Measurements from ENCODE around the gene UCK2.

UCK2 gene

GRCh38 chr1:165828669-165829329, 1.4 kb downstream of the UCK2 start:
- TF ChIP-seq GATA2 (IDR thresholded peaks at IDR 0.05; ENCODE audit: low read depth, low read length) (no peak), GATA3 (IDR thresholded peaks at IDR 0.05; ENCODE audit: low read depth, low read length) (no peak)

GRCh38 chr1:165829888-165830287, 2.5 kb downstream of the UCK2 start:
- TF ChIP-seq GATA3 (IDR thresholded peaks at IDR 0.05; ENCODE audit: low read depth, low read length) (no peak), GATA2 (IDR thresholded peaks at IDR 0.05; ENCODE audit: low read depth, low read length) (no peak)

- TF ChIP-seq GATA2 (IDR thresholded peaks at IDR 0.05; ENCODE audit: low read depth, low read length) (no peak), GATA3 (IDR thresholded peaks at IDR 0.05; ENCODE audit: low read depth, low read length) (no peak)
These were observed 3.7 kb downstream of the UCK2 start for GRCh38 chr1:165831146-165831545.

- TF ChIP-seq GATA2 (IDR thresholded peaks at IDR 0.05; ENCODE audit: low read depth, low read length) (no peak), GATA3 (IDR thresholded peaks at IDR 0.05; ENCODE audit: low read depth, low read length) (no peak)
These were observed 5.5 kb downstream of the UCK2 start for GRCh38 chr1:165832902-165833301.

GRCh38 chr1:165833358-165833757, 5.9 kb downstream of the UCK2 start:
- TF ChIP-seq GATA2 (IDR thresholded peaks at IDR 0.05; ENCODE audit: low read depth, low read length) = no peak
- TF ChIP-seq GATA3 (IDR thresholded peaks at IDR 0.05; ENCODE audit: low read depth, low read length) = no peak

GRCh38 chr1:165834229-165834628, 6.8 kb downstream of the UCK2 start:
- TF ChIP-seq GATA2 (IDR thresholded peaks at IDR 0.05; ENCODE audit: low read depth, low read length) = no peak
- no peak for TF ChIP-seq GATA3 (IDR thresholded peaks at IDR 0.05; ENCODE audit: low read depth, low read length)

GRCh38 chr1:165834881-165835280, 7.5 kb downstream of the UCK2 start:
- no peak for TF ChIP-seq GATA2 (IDR thresholded peaks at IDR 0.05; ENCODE audit: low read depth, low read length)
- no peak for TF ChIP-seq GATA3 (IDR thresholded peaks at IDR 0.05; ENCODE audit: low read depth, low read length)

- TF ChIP-seq GATA2 (IDR thresholded peaks at IDR 0.05; ENCODE audit: low read depth, low read length) = no peak
- TF ChIP-seq GATA3 (IDR thresholded peaks at IDR 0.05; ENCODE audit: low read depth, low read length) = no peak
These were observed 9.5 kb downstream of the UCK2 start for GRCh38 chr1:165836664-165837482.

GRCh38 chr1:165837838-165838364, 10.5 kb downstream of the UCK2 start:
- TF ChIP-seq GATA2 (IDR thresholded peaks at IDR 0.05; ENCODE audit: low read depth, low read length) (no peak), GATA3 (IDR thresholded peaks at IDR 0.05; ENCODE audit: low read depth, low read length) (no peak)

GRCh38 chr1:165840423-165840822, 13.0 kb downstream of the UCK2 start:
- TF ChIP-seq GATA2 (IDR thresholded peaks at IDR 0.05; ENCODE audit: low read depth, low read length) (no peak), GATA3 (IDR thresholded peaks at IDR 0.05; ENCODE audit: low read depth, low read length) (no peak)

- TF ChIP-seq GATA2 (IDR thresholded peaks at IDR 0.05; ENCODE audit: low read depth, low read length) (no peak), GATA3 (IDR thresholded peaks at IDR 0.05; ENCODE audit: low read depth, low read length) (no peak)
These were observed 14.2 kb downstream of the UCK2 start for GRCh38 chr1:165841582-165842017.

- TF ChIP-seq GATA3 (IDR thresholded peaks at IDR 0.05; ENCODE audit: low read depth, low read length) (no peak), GATA2 (IDR thresholded peaks at IDR 0.05; ENCODE audit: low read depth, low read length) (no peak)
These were observed 14.7 kb downstream of the UCK2 start for GRCh38 chr1:165842023-165842670.

- TF ChIP-seq GATA3 (IDR thresholded peaks at IDR 0.05; ENCODE audit: low read depth, low read length) = no peak
- no peak for TF ChIP-seq GATA2 (IDR thresholded peaks at IDR 0.05; ENCODE audit: low read depth, low read length)
These were observed 15.3 kb downstream of the UCK2 start for GRCh38 chr1:165842671-165843129.

GRCh38 chr1:165843304-165843703, 15.9 kb downstream of the UCK2 start:
- TF ChIP-seq GATA2 (IDR thresholded peaks at IDR 0.05; ENCODE audit: low read depth, low read length) = no peak
- TF ChIP-seq GATA3 (IDR thresholded peaks at IDR 0.05; ENCODE audit: low read depth, low read length) = no peak

Data from SH-SY5Y (cell line).